Chondrocyte (in vitro differentiated cells): ENCODE measurements around the gene ZNF717. TPM values are rescaled to one million over a fixed set of nuclear protein-coding genes. Genes with fewer than 3 reads are reported as not detected.
"Not testable (repeated sequence)": the region's sequence is repeated elsewhere in the genome, so short reads cannot be mapped to it uniquely, and the experiment has no call there.

ENCODE experiments used
- DNase-seq: peaks from one replicate; pipeline ENCODE4 v3.0.0; 2021; ENCODE audit warnings: mixed read lengths, low spot score
- H3K27ac Mint-ChIP-seq: one replicate; pipeline ENCODE4 v1.8.0; 2021; ENCODE audit warnings: mild to moderate bottlenecking, moderate library complexity, mixed read lengths; ENCODE audit not compliant: unreplicated experiment
- H3K27me3 Mint-ChIP-seq: 2 replicates; pipeline ENCODE4 v1.8.0; 2021; ENCODE audit warnings: low read depth, mixed read lengths
- H3K36me3 Mint-ChIP-seq: 2 replicates; pipeline ENCODE4 v1.8.0; 2021; ENCODE audit warnings: low read depth, mixed read lengths
- H3K4me1 Mint-ChIP-seq: 2 replicates; pipeline ENCODE4 v1.8.0; 2021; ENCODE audit warnings: low read depth, mild to moderate bottlenecking, mixed read lengths
- H3K4me3 Mint-ChIP-seq: one replicate; pipeline ENCODE4 v1.8.0; 2021; ENCODE audit warnings: mild to moderate bottlenecking, moderate library complexity, mixed read lengths; ENCODE audit not compliant: unreplicated experiment
- H3K9me3 Mint-ChIP-seq: 2 replicates; pipeline ENCODE4 v1.8.0; 2021; ENCODE audit warnings: low read depth, mixed read lengths
- total RNA-seq: library from RNA; stranded (reverse); gene quantifications from 3 replicates; pipeline ENCODE4 v1.2.1, GENCODE V29; 2021
- TF ChIP-seq, protein P1 (sequence below): fragments of 200-600 bp; sonication (generic); IDR thresholded peaks from 2 replicates; pipeline ENCODE4 v1.5.0; 2021; ENCODE audit warnings: antibody characterized with exemption, mild to moderate bottlenecking, moderate library complexity

The ZNF717 gene
- total RNA-seq, 1 donor from 2014 or later = 4.1 TPM

DNA sequence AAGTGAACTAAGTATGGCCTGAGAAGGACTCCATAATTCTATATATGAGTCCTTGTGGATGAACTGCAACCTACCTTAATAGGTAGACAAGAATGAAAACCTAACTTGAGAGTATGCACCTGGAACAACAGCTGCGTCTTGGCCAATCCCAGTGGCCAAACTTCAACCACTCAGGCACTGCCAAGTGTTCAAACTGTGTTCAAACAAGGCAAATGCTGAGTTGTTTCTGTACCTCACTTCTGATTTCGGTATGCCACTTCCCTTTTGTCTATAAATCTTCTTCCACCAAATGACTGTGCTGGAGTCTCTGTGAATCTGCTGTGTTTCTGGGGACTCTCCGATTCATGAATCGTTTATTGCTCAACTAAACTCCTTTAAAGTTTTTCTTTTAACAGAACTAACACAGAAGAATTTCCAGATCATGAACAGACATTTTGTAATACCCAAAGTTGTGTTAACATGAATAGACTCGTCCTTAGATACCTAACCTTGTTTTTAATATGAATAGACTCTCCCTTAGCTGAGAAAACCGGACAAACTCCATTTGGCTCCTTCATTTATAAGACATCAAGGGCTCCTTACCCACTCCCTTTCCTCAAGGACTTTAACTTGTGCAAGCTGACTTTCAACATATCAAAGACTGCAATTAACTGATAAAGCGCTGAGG is 4.1 kb downstream of the ZNF717 start:
- no peak for DNase-seq
- Mint-ChIP-seq H3K4me3 (no peak overlapping the region), H3K9me3 (peaks cover 46% of the 10 kb centered on the region), H3K4me1 (peaks cover 8% of the 10 kb centered on the region), H3K36me3 (peaks cover 16% of the 10 kb centered on the region), H3K27me3 (no peaks in the 10 kb centered on the region), H3K27ac (no peak overlapping the region)
- TF ChIP-seq, protein P1, sequence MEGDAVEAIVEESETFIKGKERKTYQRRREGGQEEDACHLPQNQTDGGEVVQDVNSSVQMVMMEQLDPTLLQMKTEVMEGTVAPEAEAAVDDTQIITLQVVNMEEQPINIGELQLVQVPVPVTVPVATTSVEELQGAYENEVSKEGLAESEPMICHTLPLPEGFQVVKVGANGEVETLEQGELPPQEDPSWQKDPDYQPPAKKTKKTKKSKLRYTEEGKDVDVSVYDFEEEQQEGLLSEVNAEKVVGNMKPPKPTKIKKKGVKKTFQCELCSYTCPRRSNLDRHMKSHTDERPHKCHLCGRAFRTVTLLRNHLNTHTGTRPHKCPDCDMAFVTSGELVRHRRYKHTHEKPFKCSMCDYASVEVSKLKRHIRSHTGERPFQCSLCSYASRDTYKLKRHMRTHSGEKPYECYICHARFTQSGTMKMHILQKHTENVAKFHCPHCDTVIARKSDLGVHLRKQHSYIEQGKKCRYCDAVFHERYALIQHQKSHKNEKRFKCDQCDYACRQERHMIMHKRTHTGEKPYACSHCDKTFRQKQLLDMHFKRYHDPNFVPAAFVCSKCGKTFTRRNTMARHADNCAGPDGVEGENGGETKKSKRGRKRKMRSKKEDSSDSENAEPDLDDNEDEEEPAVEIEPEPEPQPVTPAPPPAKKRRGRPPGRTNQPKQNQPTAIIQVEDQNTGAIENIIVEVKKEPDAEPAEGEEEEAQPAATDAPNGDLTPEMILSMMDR = no peak

DNA sequence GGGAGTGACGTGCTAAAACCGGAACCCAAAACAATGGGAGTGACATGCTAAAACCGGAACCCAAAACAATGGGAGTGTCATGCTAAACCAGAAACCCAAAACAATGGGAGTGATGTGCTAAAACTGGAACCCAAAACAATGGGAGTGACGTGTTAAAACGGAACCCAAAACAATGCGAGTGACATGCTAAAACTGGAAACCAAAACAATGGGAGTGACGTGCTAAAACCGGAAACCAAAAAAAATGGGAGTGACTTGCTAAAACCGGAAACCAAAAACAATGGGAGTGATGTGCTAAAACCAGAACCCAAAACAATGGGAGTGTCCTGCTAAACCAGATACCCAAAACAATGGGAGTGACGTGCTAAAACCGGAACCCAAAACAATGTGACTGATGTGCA is 7.6 kb downstream of the ZNF717 start:
- DNase-seq, H3K27ac Mint-ChIP-seq, H3K4me3 Mint-ChIP-seq, H3K27me3 Mint-ChIP-seq, H3K4me1 Mint-ChIP-seq: not testable (repeated sequence)
- peaks cover 14% of the 10 kb centered on the region for H3K36me3 Mint-ChIP-seq
- H3K9me3 Mint-ChIP-seq = peaks cover 36% of the 10 kb centered on the region

DNA sequence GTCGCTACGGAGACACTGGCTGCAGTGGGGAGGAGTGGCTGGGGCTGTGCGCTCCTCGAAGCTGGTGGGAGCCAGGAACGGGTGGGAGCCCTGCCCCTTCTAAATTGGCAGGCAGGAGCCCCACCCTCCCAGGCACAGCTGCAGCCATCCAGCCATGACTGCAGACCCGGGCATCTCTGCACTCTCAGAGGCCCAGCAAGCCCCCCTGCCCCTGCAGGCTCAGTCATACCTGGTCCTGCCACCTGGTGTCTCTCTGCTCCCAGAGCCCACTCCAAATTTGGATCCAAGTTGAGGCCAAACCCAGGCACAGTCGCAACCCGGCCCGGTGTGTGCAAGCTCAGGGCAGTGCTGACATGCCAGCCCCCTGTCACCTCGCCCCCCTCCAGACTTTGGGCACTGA is 13.7 kb downstream of the ZNF717 start:
- DNase-seq, H3K4me1 Mint-ChIP-seq, H3K36me3 Mint-ChIP-seq, H3K27ac Mint-ChIP-seq, H3K27me3 Mint-ChIP-seq, H3K4me3 Mint-ChIP-seq: not testable (repeated sequence)
- peaks cover 17% of the 10 kb centered on the region for H3K9me3 Mint-ChIP-seq

DNA sequence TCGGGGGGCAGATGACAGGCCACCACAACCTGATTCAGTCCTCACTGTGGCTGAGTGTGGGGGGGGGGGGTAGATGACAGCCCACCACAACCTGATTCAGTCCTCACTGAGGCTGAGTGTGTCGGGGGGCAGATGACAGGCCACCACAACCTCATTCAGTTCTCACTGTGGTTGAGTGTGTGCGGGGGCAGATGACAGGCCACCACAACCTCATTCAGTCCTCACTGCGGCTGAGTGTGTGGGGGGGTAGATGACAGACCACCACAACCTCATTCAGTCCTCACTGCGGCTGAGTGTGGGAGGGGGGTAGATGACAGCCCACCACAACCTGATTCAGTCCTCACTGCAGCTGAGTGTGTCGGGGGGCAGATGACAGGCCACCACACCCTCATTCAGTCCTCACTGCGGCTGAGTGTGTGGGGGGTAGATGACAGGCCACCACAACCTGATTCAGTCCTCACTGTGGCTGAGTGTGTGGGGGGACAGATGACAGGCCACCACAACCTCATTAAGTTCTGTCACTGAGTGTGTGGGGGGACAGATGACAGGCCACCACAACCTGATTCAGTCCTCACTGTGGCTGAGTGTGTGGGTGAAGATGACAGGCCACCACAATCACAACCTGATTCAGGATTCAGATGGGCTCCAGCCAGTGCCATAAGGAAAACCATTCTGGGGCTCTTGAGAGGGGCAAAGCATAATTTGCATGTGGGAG is 16.9 kb downstream of the ZNF717 start:
- TF ChIP-seq, protein P1 = no peak
- H3K4me3 Mint-ChIP-seq = no peak overlapping the region
- no peaks in the 10 kb centered on the region for H3K4me1 Mint-ChIP-seq
- H3K27ac Mint-ChIP-seq = no peak overlapping the region
- no peaks in the 10 kb centered on the region for H3K27me3 Mint-ChIP-seq
- no peak for DNase-seq
- peaks cover 9% of the 10 kb centered on the region for H3K36me3 Mint-ChIP-seq
- H3K9me3 Mint-ChIP-seq = peaks cover 34% of the 10 kb centered on the region

DNA sequence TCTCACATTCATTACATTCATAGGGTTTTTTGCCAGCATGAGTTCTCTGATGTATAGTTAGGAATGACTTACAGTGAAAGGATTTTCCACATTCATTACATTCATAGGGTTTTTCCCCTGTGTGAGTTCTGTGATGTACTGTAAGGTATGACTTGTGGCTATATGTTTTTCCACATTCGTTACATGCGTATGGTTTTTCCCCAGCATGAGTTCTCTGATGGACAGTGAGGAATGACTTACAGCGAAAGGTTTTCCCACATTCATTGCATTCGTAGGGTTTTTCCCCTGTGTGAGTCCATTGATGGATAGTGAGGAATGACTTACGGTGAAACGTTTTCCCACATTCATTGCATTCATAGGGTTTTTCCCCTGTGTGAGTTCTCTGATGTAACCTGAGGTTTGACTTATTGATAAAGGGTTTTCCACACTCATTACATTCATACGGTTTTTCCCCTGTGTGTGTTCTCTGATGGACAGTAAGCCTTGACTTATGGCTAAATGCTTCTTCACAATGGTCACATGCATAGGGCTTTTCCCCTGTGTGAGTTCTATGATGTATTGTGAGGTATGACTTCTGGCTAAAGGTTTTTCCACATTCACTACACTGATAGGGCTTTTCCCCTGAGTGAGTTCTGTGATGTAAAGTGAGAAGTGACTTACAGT is 47.4 kb downstream of the ZNF717 start:
- H3K27me3 Mint-ChIP-seq = no peaks in the 10 kb centered on the region
- peaks cover 59% of the 10 kb centered on the region for H3K36me3 Mint-ChIP-seq
- no peak overlapping the region for H3K27ac Mint-ChIP-seq
- DNase-seq = no peak
- peaks cover 84% of the 10 kb centered on the region for H3K9me3 Mint-ChIP-seq
- TF ChIP-seq, protein P1 = no peak
- H3K4me1 Mint-ChIP-seq = no peaks in the 10 kb centered on the region
- no peak overlapping the region for H3K4me3 Mint-ChIP-seq

DNA sequence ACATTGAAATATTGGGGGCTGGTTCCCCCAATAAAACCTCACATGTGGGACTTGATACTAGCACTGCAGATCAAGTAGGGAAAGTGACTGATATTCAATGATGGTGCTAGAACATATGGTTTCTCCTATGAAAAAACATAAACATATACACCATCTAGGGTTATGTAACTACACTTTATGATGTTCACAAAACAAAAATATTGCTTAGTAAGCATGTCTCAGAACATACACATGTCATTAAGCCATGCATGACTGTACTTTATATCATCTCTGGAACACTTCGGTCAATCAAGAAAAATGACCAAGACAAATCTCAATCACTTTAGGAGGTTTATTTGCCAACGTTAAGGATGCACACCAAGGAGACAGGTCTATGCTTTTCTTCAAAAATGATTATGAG is 57.4 kb downstream of the ZNF717 start:
- TF ChIP-seq, protein P1 = no peak
- peaks cover 82% of the 10 kb centered on the region for H3K9me3 Mint-ChIP-seq
- H3K36me3 Mint-ChIP-seq = peaks cover 48% of the 10 kb centered on the region
- no peak overlapping the region for H3K27ac Mint-ChIP-seq
- no peaks in the 10 kb centered on the region for H3K27me3 Mint-ChIP-seq
- no peaks in the 10 kb centered on the region for H3K4me1 Mint-ChIP-seq
- DNase-seq = no peak
- no peak overlapping the region for H3K4me3 Mint-ChIP-seq
